ENCODE data around the gene INF2.
"Not testable (repeated sequence)": the region's sequence is repeated elsewhere in the genome, so short reads cannot be mapped to it uniquely, and the experiment has no call there.

Gene INF2

DNA sequence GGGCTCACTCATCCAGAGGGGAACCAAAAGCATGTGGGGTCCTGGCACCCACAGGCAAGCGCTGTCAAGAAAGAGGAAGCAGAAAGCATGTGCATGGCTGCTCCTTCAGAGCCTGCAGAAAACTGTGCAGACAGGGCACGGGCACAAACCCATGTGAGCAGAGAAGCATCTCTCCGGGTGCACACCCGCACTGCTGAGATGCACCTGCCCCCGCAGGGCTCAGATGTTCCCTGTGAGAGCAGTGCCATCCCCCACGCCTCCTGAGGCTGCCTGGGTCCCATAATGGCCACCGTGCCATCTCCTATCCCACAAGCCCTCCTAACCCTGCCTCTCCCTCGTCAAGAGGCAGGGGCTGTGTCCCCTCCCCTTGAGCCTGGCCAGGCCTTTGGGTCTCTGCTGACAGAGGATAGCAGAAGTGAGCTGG lies 32.3 kb upstream of the INF2 start:
- no peak for DNase-seq (ENCODE audit: low spot score)

DNA sequence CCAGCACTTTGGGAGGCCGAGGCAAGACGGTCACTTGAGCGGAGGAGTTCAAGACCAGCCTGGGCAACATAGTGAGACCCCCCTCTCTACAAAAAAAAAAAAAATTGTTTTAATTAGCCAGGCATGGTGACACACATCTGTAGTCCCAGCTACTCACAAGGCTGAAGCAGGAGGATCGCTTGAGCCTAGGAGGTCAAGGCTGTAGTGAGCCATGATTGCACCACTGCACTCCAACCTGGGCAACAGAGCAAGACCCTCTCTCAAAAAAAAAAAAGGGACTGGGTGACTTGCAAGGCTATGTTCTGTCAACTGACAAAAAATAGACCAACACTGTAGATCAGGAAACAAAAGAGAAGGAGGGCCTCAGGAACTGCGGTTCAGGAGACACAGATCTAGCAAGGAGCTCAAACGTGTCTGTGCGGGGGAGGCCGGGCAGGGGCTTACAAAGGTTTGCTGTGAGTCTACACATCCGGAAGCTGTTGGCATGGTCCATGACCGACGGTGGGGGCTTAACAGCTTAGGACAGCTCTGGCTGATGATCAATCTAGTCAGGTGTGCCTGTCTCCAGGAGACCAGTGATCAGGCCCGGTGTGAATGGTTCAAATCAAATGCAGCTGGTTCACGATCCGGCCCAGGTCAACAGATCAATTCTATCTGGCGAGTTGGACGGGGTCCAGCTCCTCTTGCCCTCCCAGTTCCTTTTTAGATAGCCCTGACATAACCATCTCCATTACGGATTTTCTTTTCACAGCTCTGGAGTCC lies 31.7 kb upstream of the INF2 start:
- DNase-seq (ENCODE audit: low spot score), result no peak

GRCh38 chr14:104658325-104658712 lies 31.1 kb upstream of the INF2 start:
- DNase-seq (ENCODE audit: low spot score), result no peak

DNA sequence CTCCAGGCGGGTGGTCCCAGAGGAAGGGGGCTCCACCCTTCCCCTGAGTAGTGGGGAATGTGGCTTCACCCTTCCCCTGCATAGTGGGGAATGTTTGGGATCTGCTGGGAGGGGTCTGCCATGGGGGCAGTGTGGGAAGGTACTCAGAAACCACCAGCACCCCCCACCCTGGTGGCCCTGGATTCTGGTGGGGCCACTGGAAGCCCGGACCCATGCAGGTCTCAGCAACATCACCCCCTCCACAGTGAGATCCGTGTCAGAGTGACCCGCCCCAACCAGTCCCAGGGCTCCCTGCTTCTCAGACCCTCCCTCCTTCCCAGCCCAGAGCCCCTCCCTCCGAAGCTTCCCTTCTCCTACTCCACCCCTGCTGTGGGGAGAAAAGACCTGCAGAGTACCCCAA lies 30.3 kb upstream of the INF2 start:
- no peak for DNase-seq (ENCODE audit: low spot score)

DNA sequence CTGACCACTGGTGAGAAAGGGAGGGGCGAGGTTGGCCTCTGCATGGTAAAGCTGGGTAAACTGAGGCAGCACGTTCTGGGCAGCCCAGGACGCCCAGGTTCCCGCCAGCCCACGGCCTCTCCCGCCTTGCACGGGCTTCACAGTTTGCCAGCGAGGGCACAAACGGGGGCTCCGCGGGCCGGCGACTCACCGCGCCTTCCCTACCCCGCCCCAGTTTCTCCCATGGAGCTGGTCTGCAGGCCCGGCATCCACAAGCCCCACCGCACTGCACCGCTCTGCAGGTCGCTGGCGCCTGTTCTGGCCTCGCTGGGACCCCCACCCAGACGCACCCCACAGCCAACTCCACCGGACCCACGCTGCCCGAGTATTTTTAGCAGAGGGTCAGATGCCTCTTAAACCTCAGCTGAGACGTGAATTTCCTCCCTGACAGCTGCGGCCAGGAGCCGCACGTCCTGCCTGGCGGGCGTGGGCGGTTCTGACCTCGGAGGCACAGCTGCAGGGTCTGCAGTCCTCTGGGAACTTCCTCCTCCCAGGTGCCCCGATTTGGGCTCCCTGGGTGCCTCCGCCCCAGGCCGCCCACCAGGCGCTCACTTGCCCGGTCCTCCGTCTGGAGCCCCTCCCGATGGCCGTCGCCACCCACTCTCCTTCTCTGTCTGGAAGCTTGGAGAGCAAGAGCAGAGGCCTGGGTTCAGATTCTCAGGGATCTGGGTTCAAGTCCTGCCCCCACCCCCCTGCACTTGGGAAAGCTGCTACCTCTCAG lies 29.5 kb upstream of the INF2 start:
- no peak for DNase-seq (ENCODE audit: low spot score)

DNA sequence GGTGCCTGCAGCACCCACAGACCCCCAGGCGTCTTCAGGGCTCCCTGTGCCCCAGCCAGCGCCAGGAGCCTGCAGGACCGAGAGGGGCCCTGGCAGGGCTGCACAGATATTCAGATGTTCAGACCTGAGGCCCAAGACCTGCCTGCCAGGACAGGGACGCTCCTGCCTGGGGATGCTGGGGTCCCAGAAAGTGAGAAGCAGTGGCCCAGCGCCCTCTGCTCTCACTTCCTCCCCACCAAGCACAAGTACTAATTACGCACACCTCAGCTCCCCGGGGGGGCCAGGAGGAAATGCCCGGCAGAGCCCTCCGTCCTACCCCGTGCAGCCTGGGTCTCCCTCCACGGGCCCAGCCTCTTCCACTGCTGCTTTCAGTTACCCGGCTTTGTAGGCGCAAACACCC lies 28.8 kb upstream of the INF2 start:
- DNase-seq (ENCODE audit: low spot score), result no peak

DNA sequence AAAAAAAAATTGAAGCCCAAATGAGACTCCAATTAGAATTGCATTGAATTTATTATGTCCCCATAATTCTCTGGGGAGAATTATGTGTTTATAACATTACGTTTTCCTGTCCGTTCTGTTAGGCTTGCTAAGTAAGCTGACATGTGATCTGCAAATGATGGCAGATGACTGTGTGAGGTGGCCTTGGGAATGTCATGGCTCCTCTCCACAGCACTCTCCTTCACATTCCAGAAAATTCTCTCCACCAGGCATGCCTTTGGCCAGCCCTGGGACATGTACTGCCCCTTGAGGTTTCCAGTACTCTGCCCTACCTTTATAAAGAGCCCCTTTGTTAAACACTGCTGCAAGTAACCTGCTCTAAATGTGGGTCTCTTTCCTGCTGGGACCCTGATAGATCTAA lies 28.3 kb upstream of the INF2 start:
- no peak for DNase-seq (ENCODE audit: low spot score)

DNA sequence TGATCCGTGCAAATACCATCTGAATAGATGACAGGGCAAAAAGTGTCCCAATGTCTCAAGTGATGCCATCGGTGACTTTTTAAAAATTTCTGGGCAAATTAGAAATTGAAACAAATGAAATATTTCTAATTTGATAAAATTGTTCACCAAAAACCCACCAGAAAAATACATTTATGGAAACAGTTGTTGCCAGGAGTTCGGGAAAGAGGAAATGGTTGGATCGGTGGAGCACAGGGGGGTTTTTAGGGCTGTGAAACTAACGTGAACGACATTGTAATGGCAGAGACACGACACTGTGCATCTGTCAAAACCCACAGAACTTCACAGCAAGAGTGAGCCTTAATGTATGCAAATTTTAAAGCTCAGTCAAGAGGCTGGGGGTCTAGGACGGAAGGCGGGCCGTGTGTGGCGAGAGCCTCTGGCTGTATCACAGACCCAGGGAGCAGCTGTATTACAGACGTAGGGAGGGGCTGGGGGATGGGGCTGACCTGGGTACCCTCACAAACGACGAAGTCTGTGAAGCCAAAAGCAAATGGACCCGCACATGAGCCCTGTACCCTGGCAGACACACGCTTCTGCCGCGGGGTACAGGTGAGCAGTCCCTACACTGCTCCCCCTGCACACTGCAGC lies 27.8 kb upstream of the INF2 start:
- DNase-seq (ENCODE audit: low spot score), result not testable (repeated sequence)

DNA sequence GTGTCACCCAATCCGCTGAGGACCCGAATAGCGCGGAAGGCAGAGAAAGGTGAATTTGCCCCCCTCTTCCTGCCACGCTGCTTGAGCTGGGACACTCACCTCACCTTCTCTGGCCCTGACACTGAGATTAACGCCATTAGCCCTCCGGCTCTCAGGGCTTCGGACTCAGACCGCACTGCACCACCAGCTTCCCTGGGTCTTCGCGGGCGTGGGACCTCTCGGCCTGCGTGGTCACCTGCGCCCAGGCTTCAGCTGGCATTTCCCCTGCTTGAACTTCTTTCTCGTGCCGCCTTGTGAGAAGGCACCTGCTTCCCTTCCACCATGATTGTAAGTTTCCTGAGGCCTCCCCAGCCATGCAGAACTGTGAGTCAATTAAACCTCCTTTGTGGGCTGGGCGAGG lies 26.9 kb upstream of the INF2 start:
- DNase-seq (ENCODE audit: low spot score), result not testable (repeated sequence)

- DNase-seq (ENCODE audit: low spot score), result no peak
These were observed 25.3 kb upstream of the INF2 start for GRCh38 chr14:104664107-104664506.

- DNase-seq (ENCODE audit: low spot score), result no peak
These were observed 24.8 kb upstream of the INF2 start for GRCh38 chr14:104664588-104664987.

- no peak for DNase-seq (ENCODE audit: low spot score)
These were observed 24.2 kb upstream of the INF2 start for GRCh38 chr14:104665114-104665656.

- DNase-seq (ENCODE audit: low spot score), result peak; percentile 66
These were observed 23.5 kb upstream of the INF2 start for GRCh38 chr14:104665657-104666522.

DNA sequence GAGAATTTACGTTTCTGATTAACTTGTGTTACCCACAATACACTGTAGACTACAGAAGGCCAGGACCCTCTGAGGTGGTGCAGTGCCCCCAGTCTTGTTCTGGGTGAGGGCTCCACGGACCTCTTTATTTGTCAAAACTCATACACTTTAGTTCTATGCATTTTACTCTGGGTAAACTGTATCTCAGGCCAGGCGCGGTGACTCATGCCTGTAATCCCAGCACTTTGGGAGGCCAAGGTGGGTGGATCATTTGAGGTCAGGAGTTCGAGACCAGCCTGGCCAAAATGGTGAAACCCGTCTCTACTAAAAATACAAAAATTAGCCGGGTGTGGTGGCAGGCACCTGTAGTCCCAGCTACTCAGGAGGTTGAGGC lies 22.9 kb upstream of the INF2 start:
- DNase-seq (ENCODE audit: low spot score), result not testable (repeated sequence)

- DNase-seq (ENCODE audit: low spot score), result no peak
These were observed 22.4 kb upstream of the INF2 start for GRCh38 chr14:104666981-104667380.

DNA sequence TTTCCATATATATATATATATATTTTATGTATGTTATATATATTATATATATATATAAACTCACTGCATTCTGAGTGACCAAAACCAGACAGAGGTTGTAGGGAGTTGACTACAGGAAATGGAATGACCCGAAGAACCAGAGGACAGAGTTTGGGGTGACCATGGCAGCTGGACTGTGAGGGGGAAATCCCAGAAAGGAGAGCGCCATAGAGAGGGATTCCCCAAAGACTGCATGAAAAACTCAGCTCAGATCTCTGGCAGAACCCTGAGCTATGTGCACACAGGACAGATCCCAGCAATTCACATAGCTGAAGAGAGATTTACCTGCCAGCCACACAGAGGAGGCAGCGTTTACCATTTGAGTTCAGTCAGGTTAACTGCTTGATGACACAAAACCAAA lies 19.7 kb upstream of the INF2 start:
- DNase-seq (ENCODE audit: low spot score), result no peak

GRCh38 chr14:104671330-104671977 lies 18.0 kb upstream of the INF2 start:
- not testable (repeated sequence) for DNase-seq (ENCODE audit: low spot score)

DNA sequence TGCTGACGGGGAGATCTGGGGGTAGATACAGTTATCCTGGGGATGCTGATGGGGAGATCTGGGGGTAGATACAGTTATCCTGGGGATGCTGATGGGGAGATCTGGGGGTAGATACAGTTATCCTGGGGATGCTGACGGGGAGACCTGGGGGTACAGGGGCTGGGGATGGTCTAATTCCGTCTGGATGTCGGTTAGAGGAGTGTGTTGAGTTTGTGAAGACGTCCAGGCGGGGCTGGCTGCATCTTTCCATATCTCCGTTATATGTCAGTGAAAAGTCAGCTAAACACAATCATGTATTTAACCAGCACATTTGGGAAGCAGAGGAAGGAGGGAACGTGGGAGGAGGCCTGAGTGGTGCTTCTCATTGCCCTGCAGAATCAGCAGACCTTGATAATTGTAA lies 17.3 kb upstream of the INF2 start:
- not testable (repeated sequence) for DNase-seq (ENCODE audit: low spot score)

GRCh38 chr14:104673481-104673880 lies 15.9 kb upstream of the INF2 start:
- DNase-seq (ENCODE audit: low spot score), result no peak

DNA sequence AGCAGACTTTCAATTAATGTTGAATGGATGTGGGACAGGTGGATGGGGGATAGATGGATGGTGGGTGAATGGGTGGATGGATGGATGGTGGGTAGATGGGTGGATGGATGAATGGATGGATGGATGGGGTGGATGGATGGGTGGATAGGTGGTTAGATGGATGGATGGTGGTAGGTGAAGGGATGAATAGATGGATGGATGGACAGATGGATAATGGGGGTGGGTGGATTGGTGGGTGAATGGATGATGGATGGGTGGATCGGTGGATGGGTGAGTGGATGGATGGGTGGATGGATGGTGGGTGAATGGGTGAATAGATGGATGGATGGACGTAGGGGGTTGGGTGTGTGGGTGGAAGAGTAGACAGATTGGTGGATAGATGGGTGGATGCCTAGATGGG lies 14.0 kb upstream of the INF2 start:
- no peak for DNase-seq (ENCODE audit: low spot score)

DNA sequence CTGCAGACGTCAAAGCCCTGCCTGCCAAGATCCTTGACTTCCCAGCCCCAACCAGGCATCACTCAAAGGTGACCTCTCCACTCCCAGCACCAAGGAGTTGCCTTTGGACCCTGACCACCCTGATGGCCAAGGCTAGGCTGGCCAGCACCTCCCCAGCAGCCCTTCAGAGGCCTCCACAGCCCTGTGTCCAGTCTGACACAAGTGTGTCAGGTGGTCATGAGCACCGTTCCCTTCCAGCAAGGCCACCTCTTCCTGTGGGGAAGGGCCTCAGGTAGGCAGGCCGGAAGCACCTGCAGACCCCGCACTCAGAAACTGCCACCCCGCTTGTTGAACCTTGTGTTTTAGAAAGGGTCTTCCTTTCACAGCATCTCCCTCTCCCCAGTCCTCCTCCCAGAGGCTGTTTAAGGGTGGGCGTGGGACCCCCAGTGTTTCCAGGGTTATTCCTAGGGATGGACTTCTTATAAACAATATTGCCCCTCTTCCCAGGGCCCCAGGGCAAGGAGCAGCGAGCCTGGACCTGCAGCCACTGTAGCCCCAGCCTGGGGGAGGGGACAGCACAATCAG lies 13.2 kb upstream of the INF2 start:
- DNase-seq (ENCODE audit: low spot score), result no peak
